Lung (tissue), 12 donors: ENCODE measurements around the gene HS1BP3. TPM values are rescaled to one million over a fixed set of nuclear protein-coding genes. Genes with fewer than 3 reads are reported as not detected.

Experiments used
- ATAC-seq: fragments of 200-7000 bp; cut with Tn5 transposase; one replicate; pipeline ENCODE4 v1.9.1; 2020; ENCODE audit warnings: moderate number of reproducible peaks; ENCODE audit not compliant: insufficient read depth, low FRiP score
- DNase-seq, 3 donors: peaks; one replicate each; pipeline ENCODE4 v3.0.0-alpha.2; 2013 to 2017
- H3K27ac ChIP-seq, 2 donors: one replicate each; pipeline ENCODE4 v1.5.1; 2013; ENCODE audit warnings: mild to moderate bottlenecking in 2 of 2, moderate library complexity in 2 of 2, control low read depth in 1 of 2, inconsistent platforms in 1 of 2, low read depth in 1 of 2, low read length in 1 of 2
- H3K27me3 ChIP-seq, 3 donors: one replicate each; pipeline ENCODE4 v1.5.1; 2013; ENCODE audit warnings: low read length in 2 of 3; ENCODE audit not compliant: control insufficient read depth in 3 of 3, insufficient read depth in 3 of 3
- H3K36me3 ChIP-seq, 4 donors: one replicate each; pipeline ENCODE4 v1.5.1; 2013; ENCODE audit warnings: low read length in 4 of 4, mild to moderate bottlenecking in 1 of 4, moderate library complexity in 1 of 4; ENCODE audit not compliant: control insufficient read depth in 4 of 4, insufficient read depth in 4 of 4
- H3K4me1 ChIP-seq, 5 donors: one replicate each; pipeline ENCODE4 v1.5.1; 2013; ENCODE audit warnings: low read length in 5 of 5, mild to moderate bottlenecking in 2 of 5, moderate library complexity in 1 of 5; ENCODE audit not compliant: control insufficient read depth in 5 of 5, insufficient read depth in 5 of 5
- H3K4me3 ChIP-seq: one replicate; pipeline ENCODE4 v1.5.1; 2013; ENCODE audit warnings: mild to moderate bottlenecking, control low read depth, moderate library complexity
- H3K9ac ChIP-seq, 2 donors: one replicate each; pipeline ENCODE4 v1.5.1; 2013; ENCODE audit warnings: low read length in 2 of 2, control low read depth in 1 of 2; ENCODE audit not compliant: insufficient read depth in 1 of 2
- H3K9me3 ChIP-seq, 4 donors: one replicate each; pipeline ENCODE4 v1.5.1; 2013; ENCODE audit warnings: low read length in 3 of 4, mild to moderate bottlenecking in 1 of 4, moderate library complexity in 1 of 4; ENCODE audit not compliant: control insufficient read depth in 4 of 4, insufficient read depth in 3 of 4
- CTCF ChIP-seq: IDR thresholded peaks from 2 replicates; pipeline ENCODE4 v1.5.1; 2012; ENCODE audit warnings: mild to moderate bottlenecking; ENCODE audit errors: control extremely low read depth, extremely low read depth
- WGBS, 2 donors: extraction: QIAGEN DNeasy Blood & Tissue Kit; methylation state at CpG; one replicate each; pipeline ENCODE4 v1.1.7; 2013; 5-methylcytosine and 5-hydroxymethylcytosine counted together
- polyA plus RNA-seq, 2 donors: library from polyadenylated mRNA; stranded (reverse); fragments of 200-250 nt; gene quantifications; one replicate each; pipeline ENCODE4 v1.2.1, GENCODE V29; 2013
- total RNA-seq, 2 donors: library from RNA; depleted of rRNA in 1 of 2; stranded (reverse); fragments of >200 nt in 1 of 2; gene quantifications; one replicate each; pipeline ENCODE4 v1.2.1, GENCODE V29; 2014 to 2021
- donor health status: control.
- donor health status: control.
- donor health status: Bipolar disorder and iron deficiency.
- donor health status: healthy.
- donor health status: DM: yes; HTN: yes; CAD: no.

HS1BP3 gene
- total and polyA plus RNA-seq, 4 donors, result 25.4 to 41.4 (median 33.4) TPM

DNA sequence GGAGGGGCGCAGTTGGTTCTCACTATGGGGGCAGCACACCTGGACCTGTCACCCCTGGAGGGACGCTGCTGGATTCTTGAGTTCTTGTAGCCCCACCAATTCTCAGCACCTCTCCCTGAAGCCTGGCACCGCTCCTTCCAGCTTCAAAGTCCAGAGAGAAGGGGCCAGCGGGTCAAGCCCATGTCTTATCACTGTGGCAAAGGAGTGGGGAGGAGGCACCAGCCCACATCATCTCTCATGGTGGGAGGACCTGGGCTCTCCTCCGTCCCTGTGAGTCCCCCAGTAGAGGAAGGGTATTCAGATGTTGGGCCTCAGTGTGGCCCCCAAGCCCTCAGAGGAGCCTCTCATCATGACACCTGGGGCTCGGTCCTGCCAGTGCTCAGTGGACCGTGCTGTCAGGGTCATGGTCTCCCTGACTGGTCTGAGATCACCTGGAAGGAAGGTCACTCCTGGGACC, 67.4 kb downstream of the HS1BP3 start:
- H3K27ac ChIP-seq, result no peak overlapping the region
- H3K27me3 ChIP-seq, result no peaks in the 10 kb centered on the region
- peaks cover 6 to 28% (median 16%) of the 10 kb centered on the region in 5 donors for H3K4me1 ChIP-seq
- no peak overlapping the region for H3K9ac ChIP-seq
- H3K4me3 ChIP-seq, result no peak overlapping the region
- WGBS, 2 donors, result 96 to 97% methylated on average over 7 of the region's 7 CpGs
- DNase-seq, result no peak
- no peak for TF ChIP-seq CTCF
- peaks cover 0 to 7% (median 1%) of the 10 kb centered on the region in 4 donors for H3K9me3 ChIP-seq
- ATAC-seq, result no peak
- H3K36me3 ChIP-seq, result no peaks in the 10 kb centered on the region

DNA sequence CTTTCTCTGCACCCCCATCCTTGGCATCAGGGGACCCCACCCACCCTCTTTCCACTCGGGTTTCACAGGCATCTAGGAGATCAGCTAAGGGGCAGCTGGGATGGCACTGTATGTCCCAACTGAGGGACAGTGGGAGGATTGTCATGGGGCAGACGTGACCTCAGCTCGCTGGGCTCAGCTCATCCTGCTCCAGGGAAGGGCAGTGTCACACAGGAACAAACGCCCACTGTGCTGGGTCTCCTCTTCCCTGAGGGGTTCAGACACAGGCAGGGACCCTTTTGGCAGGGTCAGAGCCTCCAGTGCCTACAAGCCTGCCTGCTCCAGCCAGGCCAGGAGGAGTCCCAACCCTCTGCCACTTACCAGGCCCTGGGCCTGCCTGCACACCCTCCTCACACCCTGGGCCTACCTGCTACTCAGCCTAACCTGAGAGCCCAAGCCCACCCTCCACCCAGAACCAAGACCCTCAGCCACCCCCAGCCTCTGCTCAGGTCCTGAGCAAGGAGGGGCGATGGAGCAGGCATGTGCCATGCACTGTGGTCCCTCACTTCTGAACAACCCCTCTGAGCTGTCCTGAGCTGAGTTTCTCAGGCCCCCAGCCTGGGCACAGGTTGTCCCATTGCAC, 68.2 kb downstream of the HS1BP3 start:
- Histone ChIP-seq H3K36me3 (no peaks in the 10 kb centered on the region), H3K4me1 (peaks cover 9 to 35% (median 16%) of the 10 kb centered on the region in 5 donors), H3K27me3 (no peaks in the 10 kb centered on the region), H3K4me3 (no peak overlapping the region), H3K27ac (peak overlapping the region in 1 of 2 donors; percentile 5), H3K9ac (no peak overlapping the region), H3K9me3 (peaks cover 0 to 7% (median 1%) of the 10 kb centered on the region in 4 donors)
- no peak for TF ChIP-seq CTCF
- DNase-seq, result no peak
- WGBS, 2 donors, result 82 to 89% methylated on average over 5 of the region's 5 CpGs
- no peak for ATAC-seq

- Histone ChIP-seq H3K27ac (no peak overlapping the region), H3K9me3 (peaks cover 0 to 7% (median 1%) of the 10 kb centered on the region in 4 donors), H3K4me1 (peaks cover 9 to 42% (median 16%) of the 10 kb centered on the region in 5 donors), H3K9ac (no peak overlapping the region), H3K36me3 (no peaks in the 10 kb centered on the region), H3K27me3 (no peaks in the 10 kb centered on the region), H3K4me3 (no peak overlapping the region)
- TF ChIP-seq CTCF, result no peak
- WGBS, 2 donors, result 89 to 93% methylated on average over 4 of the region's 4 CpGs
- DNase-seq, result no peak
- ATAC-seq, result no peak
Measured at GRCh38 chr2:20580690-20581437, 70.0 kb downstream of the HS1BP3 start.
